ENCODE measurements around the gene GIMAP2.

The GIMAP2 gene

GRCh38 chr7:150663802-150664494 is 21.6 kb upstream of the GIMAP2 start:
- no peaks in the 10 kb centered on the region for H3K27me3 ChIP-seq
- no peak overlapping the region for H3K4me3 ChIP-seq
- no peak overlapping the region for H3K27ac ChIP-seq
- no peak for TF ChIP-seq CTCF (IDR thresholded peaks at IDR 0.05)
- H3K9me3 ChIP-seq, result no peaks in the 10 kb centered on the region
- H3K36me3 ChIP-seq, result no peaks in the 10 kb centered on the region
- intact Hi-C loops (cut with DNase I; ENCODE audit: low total_unique reads), result no loop called here
- no peaks in the 10 kb centered on the region for H3K4me1 ChIP-seq
- DNase-seq, result no peak

- H3K4me3 ChIP-seq, result no peak overlapping the region
- no peak for TF ChIP-seq CTCF (IDR thresholded peaks at IDR 0.05)
- H3K36me3 ChIP-seq, result no peaks in the 10 kb centered on the region
- intact Hi-C loops (cut with DNase I; ENCODE audit: low total_unique reads), result no loop called here
- DNase-seq, result no peak
- H3K27me3 ChIP-seq, result no peaks in the 10 kb centered on the region
- no peak overlapping the region for H3K27ac ChIP-seq
- H3K4me1 ChIP-seq, result no peaks in the 10 kb centered on the region
- no peaks in the 10 kb centered on the region for H3K9me3 ChIP-seq
Observed at GRCh38 chr7:150665089-150665748, 20.3 kb upstream of the GIMAP2 start.

- H3K27me3 ChIP-seq, result no peaks in the 10 kb centered on the region
- no peaks in the 10 kb centered on the region for H3K9me3 ChIP-seq
- intact Hi-C loops (cut with DNase I; ENCODE audit: low total_unique reads), result no loop called here
- H3K36me3 ChIP-seq, result no peaks in the 10 kb centered on the region
- H3K4me3 ChIP-seq, result no peak overlapping the region
- no peaks in the 10 kb centered on the region for H3K4me1 ChIP-seq
- TF ChIP-seq CTCF (IDR thresholded peaks at IDR 0.05), result no peak
- no peak overlapping the region for H3K27ac ChIP-seq
- DNase-seq, result no peak
Observed at GRCh38 chr7:150665896-150666295, 19.6 kb upstream of the GIMAP2 start.

GRCh38 chr7:150666412-150666811 is 19.1 kb upstream of the GIMAP2 start:
- no peaks in the 10 kb centered on the region for H3K36me3 ChIP-seq
- no peak for DNase-seq
- H3K4me1 ChIP-seq, result no peaks in the 10 kb centered on the region
- no peak overlapping the region for H3K4me3 ChIP-seq
- H3K27ac ChIP-seq, result no peak overlapping the region
- intact Hi-C loops (cut with DNase I; ENCODE audit: low total_unique reads), result no loop called here
- no peaks in the 10 kb centered on the region for H3K27me3 ChIP-seq
- no peak for TF ChIP-seq CTCF (IDR thresholded peaks at IDR 0.05)
- H3K9me3 ChIP-seq, result no peaks in the 10 kb centered on the region

- TF ChIP-seq CTCF (IDR thresholded peaks at IDR 0.05), result no peak
- Histone ChIP-seq H3K27me3 (no peaks in the 10 kb centered on the region), H3K27ac (no peak overlapping the region), H3K4me3 (no peak overlapping the region), H3K36me3 (no peaks in the 10 kb centered on the region), H3K9me3 (no peaks in the 10 kb centered on the region), H3K4me1 (no peaks in the 10 kb centered on the region)
- DNase-seq, result no peak
- intact Hi-C loops (cut with DNase I; ENCODE audit: low total_unique reads), result no loop called here
Observed at GRCh38 chr7:150668472-150668911, 17.0 kb upstream of the GIMAP2 start.
